T-helper 1 cell treated with Interleukin-12 subunit alpha and Interleukin-12 subunit beta and Interleukin-4 antibody, amounts not matched to agents 30 μg/mL and 1 μg/mL, for 36 hours (primary cell): Measurements from ENCODE around the gene RHOF.
"Not testable (repeated sequence)": the region's sequence is repeated elsewhere in the genome, so short reads cannot be mapped to it uniquely, and the experiment has no call there.

Experiments used
- H3K27ac Mint-ChIP-seq: one replicate; pipeline ENCODE4 v1.8.0; 2021; ENCODE audit warnings: mild to moderate bottlenecking, mixed read lengths
- H3K27me3 Mint-ChIP-seq: one replicate; pipeline ENCODE4 v1.8.0; 2021; ENCODE audit warnings: low read depth, mixed read lengths
- H3K36me3 Mint-ChIP-seq: one replicate; pipeline ENCODE4 v1.8.0; 2021; ENCODE audit warnings: low read depth, mixed read lengths
- H3K4me1 Mint-ChIP-seq: one replicate; pipeline ENCODE4 v1.8.0; 2021; ENCODE audit warnings: low read depth, mixed read lengths
- H3K4me3 Mint-ChIP-seq: one replicate; pipeline ENCODE4 v1.8.0; 2021; ENCODE audit warnings: mild to moderate bottlenecking, moderate library complexity, mixed read lengths
- H3K9me3 Mint-ChIP-seq: one replicate; pipeline ENCODE4 v1.8.0; 2021; ENCODE audit warnings: mixed read lengths

RHOF gene

GRCh38 chr12:121749267-121749666 is 44.2 kb downstream of the RHOF start:
- peaks cover 4% of the 10 kb centered on the region for H3K9me3 Mint-ChIP-seq
- H3K27ac Mint-ChIP-seq = no peak overlapping the region
- no peak overlapping the region for H3K4me3 Mint-ChIP-seq
- H3K36me3 Mint-ChIP-seq = peaks cover 16% of the 10 kb centered on the region
- H3K27me3 Mint-ChIP-seq = no peaks in the 10 kb centered on the region
- peaks cover 2% of the 10 kb centered on the region for H3K4me1 Mint-ChIP-seq

- Mint-ChIP-seq H3K27me3 (no peaks in the 10 kb centered on the region), H3K4me3 (no peak overlapping the region), H3K27ac (peak overlapping the region; percentile 60), H3K36me3 (peaks cover 16% of the 10 kb centered on the region), H3K4me1 (peaks cover 2% of the 10 kb centered on the region), H3K9me3 (peaks cover 4% of the 10 kb centered on the region)
Observed at GRCh38 chr12:121748571-121749265, 44.8 kb downstream of the RHOF start.

GRCh38 chr12:121748218-121748570 is 45.3 kb downstream of the RHOF start:
- H3K36me3 Mint-ChIP-seq = peaks cover 16% of the 10 kb centered on the region
- H3K27me3 Mint-ChIP-seq = no peaks in the 10 kb centered on the region
- H3K27ac Mint-ChIP-seq = peak overlapping the region; percentile 60

GRCh38 chr12:121745545-121745944 is 47.9 kb downstream of the RHOF start:
- not testable (repeated sequence) for H3K4me3 Mint-ChIP-seq, H3K4me1 Mint-ChIP-seq, H3K27me3 Mint-ChIP-seq, H3K9me3 Mint-ChIP-seq, H3K36me3 Mint-ChIP-seq, H3K27ac Mint-ChIP-seq

More at GRCh38 chr12:121748218-121748570, 45.3 kb downstream of the RHOF start:
- Mint-ChIP-seq H3K9me3 (peaks cover 4% of the 10 kb centered on the region), H3K4me1 (peaks cover 2% of the 10 kb centered on the region), H3K4me3 (no peak overlapping the region)

GRCh38 chr12:121741743-121742142 is 51.7 kb downstream of the RHOF start:
- H3K27me3 Mint-ChIP-seq = no peaks in the 10 kb centered on the region
- peaks cover 1% of the 10 kb centered on the region for H3K36me3 Mint-ChIP-seq

GRCh38 chr12:121740847-121741246 is 52.6 kb downstream of the RHOF start:
- Mint-ChIP-seq H3K27me3 (no peaks in the 10 kb centered on the region), H3K9me3 (no peaks in the 10 kb centered on the region), H3K4me1 (no peaks in the 10 kb centered on the region), H3K36me3 (peaks cover 1% of the 10 kb centered on the region), H3K27ac (no peak overlapping the region), H3K4me3 (no peak overlapping the region)

More at GRCh38 chr12:121741743-121742142, 51.7 kb downstream of the RHOF start:
- H3K4me3 Mint-ChIP-seq = no peak overlapping the region
- no peaks in the 10 kb centered on the region for H3K9me3 Mint-ChIP-seq
- no peaks in the 10 kb centered on the region for H3K4me1 Mint-ChIP-seq
- no peak overlapping the region for H3K27ac Mint-ChIP-seq

- H3K27ac Mint-ChIP-seq = no peak overlapping the region
- H3K4me3 Mint-ChIP-seq = no peak overlapping the region
Observed at GRCh38 chr12:121738340-121738858, 55.1 kb downstream of the RHOF start.

GRCh38 chr12:121733849-121734248 is 59.6 kb downstream of the RHOF start:
- Mint-ChIP-seq H3K4me1 (no peaks in the 10 kb centered on the region), H3K27ac (no peak overlapping the region), H3K4me3 (no peak overlapping the region), H3K9me3 (no peaks in the 10 kb centered on the region), H3K36me3 (no peaks in the 10 kb centered on the region), H3K27me3 (no peaks in the 10 kb centered on the region)

More at GRCh38 chr12:121738340-121738858, 55.1 kb downstream of the RHOF start:
- Mint-ChIP-seq H3K4me1 (no peaks in the 10 kb centered on the region), H3K9me3 (no peaks in the 10 kb centered on the region), H3K36me3 (no peaks in the 10 kb centered on the region), H3K27me3 (no peaks in the 10 kb centered on the region)

- Mint-ChIP-seq H3K27ac (no peak overlapping the region), H3K4me1 (no peaks in the 10 kb centered on the region), H3K36me3 (no peaks in the 10 kb centered on the region), H3K4me3 (no peak overlapping the region), H3K9me3 (no peaks in the 10 kb centered on the region), H3K27me3 (no peaks in the 10 kb centered on the region)
Observed at GRCh38 chr12:121731473-121731872, 62.0 kb downstream of the RHOF start.

- Mint-ChIP-seq H3K27me3 (no peaks in the 10 kb centered on the region), H3K36me3 (no peaks in the 10 kb centered on the region)
Observed at GRCh38 chr12:121729021-121729420, 64.5 kb downstream of the RHOF start.

More at GRCh38 chr12:121729021-121729420, 64.5 kb downstream of the RHOF start:
- Mint-ChIP-seq H3K4me3 (no peak overlapping the region), H3K9me3 (no peaks in the 10 kb centered on the region), H3K27ac (no peak overlapping the region), H3K4me1 (no peaks in the 10 kb centered on the region)
